HFF-Myc (cell line): ENCODE measurements around the gene ATXN7L2.
A peak's percentile ranks its signal among the peaks of the same experiment; 100 is the strongest.

Experiments used
- DNase-seq: peaks from one replicate; pipeline ENCODE4 v3.0.0-alpha.2; 2011; ENCODE audit warnings: low read depth; ENCODE audit errors: extremely low read depth
- H3K4me3 ChIP-seq: replicated peaks from 2 replicates; pipeline ENCODE4 v1.5.1; 2011; ENCODE audit warnings: low read depth, mild to moderate bottlenecking, control low read depth, low read length
- CTCF ChIP-seq: IDR thresholded peaks from 2 replicates; pipeline ENCODE4 v1.5.1; 2012; ENCODE audit warnings: mild to moderate bottlenecking, low read depth, low read length, control low read depth; ENCODE audit errors: missing control alignments

Gene ATXN7L2

DNA sequence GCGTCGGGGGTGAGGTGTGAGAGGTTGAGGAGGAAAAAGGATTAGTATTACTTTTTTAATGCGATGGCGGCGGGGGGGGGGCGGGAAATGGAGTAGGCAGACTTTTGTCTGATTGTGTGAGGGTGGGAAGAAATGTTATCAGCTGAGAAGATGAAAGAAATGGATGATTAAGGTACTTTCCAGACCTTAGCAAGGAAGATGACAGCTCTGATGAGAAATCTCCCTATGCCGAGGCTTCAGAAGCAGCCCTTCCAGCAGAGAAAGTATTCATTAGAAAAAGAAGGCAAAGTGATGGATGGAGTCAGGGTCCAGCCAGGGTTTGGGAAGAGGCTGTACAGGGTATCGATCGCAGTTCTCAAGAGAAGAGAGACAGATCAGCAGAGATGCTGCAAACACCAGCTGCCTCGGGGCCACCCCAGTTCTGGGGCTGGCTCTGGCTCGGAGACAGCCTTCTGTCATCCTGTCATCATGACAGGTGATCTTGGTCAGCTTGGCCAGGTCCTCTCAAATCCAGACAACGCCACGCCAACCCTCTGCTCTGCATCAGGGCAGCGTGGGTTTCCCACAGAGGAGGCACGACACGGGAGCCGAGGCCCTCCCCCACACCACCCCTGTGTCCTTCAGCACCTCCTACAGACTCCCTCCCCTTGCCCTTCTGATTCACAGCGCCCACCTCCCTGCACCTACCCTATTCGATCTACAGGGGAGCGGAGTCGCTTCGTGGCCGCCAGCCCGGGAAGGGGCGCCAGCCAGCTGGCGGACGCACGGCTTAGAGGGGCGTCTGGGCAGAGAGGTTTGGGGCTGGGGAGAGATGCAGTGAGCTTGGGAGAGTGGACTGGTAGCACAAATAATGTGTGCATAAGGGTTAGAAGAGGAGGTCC lies 674 bp upstream of the ATXN7L2 start:
- no peak for TF ChIP-seq CTCF
- DNase-seq, result no peak
- H3K4me3 ChIP-seq, result peak overlapping the region; percentile 83

GRCh38 chr1:109484519-109484975 lies 842 bp downstream of the ATXN7L2 start:
- H3K4me3 ChIP-seq, result peak overlapping the region; percentile 83
- TF ChIP-seq CTCF, result no peak
- DNase-seq, result no peak

- TF ChIP-seq CTCF, result no peak
- H3K4me3 ChIP-seq, result peak overlapping the region; percentile 83
- DNase-seq, result no peak
Measured at GRCh38 chr1:109485001-109485400, 1.3 kb downstream of the ATXN7L2 start.

DNA sequence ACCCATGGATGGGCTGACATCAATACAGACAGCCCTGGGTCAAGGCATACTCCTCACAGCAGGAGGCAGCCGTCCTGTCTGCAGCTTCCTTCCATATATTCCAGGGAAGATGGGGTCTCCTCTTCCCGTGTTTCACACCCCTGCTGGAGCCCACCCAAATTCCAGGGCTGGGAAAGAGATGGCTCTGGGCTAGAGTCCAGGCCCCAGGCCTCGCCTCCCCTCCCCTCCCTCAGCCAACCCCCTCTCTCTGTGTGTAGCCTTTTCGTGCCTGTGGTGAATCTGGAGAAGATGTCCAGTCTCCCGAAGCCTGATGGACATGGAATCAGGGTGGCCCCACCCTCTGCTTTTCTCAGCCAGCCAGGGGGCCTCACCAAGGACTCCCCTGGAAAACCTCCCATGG lies 3.6 kb downstream of the ATXN7L2 start:
- no peak overlapping the region for H3K4me3 ChIP-seq
- DNase-seq, result no peak
- TF ChIP-seq CTCF, result no peak

GRCh38 chr1:109488201-109488600 lies 4.5 kb downstream of the ATXN7L2 start:
- H3K4me3 ChIP-seq, result no peak overlapping the region
- TF ChIP-seq CTCF, result no peak
- no peak for DNase-seq

- H3K4me3 ChIP-seq, result no peak overlapping the region
- no peak for TF ChIP-seq CTCF
- DNase-seq, result no peak
Measured at GRCh38 chr1:109488696-109489095, 5.0 kb downstream of the ATXN7L2 start.
